NCI-H82 (cell line): ENCODE data around the gene CAMK2D.

Experiments
- DNase-seq: peaks from one replicate; lab custom pipeline; 2025; lab: John Stamatoyannopoulos, UW

CAMK2D gene

DNA sequence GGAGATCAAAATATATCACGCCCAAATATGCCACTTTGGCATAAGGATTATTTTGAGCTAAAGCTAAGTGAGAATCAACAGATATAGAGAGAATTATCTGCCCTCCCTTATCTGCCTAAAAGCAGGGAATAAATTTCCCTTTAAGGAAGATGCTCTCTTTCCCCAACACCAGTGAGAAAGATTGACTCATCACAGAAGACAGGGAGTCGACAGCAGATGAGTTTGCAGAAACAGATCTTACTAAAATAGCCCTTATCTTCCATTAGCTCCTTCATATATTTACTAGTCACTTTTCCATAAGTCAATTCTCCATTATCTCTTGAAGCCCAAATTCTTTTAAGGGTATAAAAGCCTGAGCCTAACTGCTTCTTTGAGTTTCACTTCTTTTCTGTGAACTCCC is 156.6 kb downstream of the CAMK2D start:
- no peak for DNase-seq

DNA sequence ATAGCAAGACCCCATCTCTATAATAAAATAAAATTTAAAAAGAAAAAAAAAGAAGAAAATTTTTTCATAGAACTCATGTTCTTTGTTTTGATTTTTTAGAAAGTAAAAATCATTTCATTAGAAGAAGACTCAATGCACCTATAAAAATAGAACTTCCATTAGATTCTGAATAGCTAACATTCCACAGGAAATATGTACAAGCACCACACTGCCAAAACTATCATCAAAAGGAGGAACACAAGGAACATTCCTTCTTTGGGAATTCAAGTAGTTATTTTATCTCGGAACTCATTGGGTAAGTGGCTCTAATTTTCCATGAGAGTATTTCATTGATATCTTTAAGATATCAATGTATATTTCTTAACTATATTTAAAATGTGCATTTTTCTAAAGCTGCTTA is 157.6 kb downstream of the CAMK2D start:
- DNase-seq: no peak

DNA sequence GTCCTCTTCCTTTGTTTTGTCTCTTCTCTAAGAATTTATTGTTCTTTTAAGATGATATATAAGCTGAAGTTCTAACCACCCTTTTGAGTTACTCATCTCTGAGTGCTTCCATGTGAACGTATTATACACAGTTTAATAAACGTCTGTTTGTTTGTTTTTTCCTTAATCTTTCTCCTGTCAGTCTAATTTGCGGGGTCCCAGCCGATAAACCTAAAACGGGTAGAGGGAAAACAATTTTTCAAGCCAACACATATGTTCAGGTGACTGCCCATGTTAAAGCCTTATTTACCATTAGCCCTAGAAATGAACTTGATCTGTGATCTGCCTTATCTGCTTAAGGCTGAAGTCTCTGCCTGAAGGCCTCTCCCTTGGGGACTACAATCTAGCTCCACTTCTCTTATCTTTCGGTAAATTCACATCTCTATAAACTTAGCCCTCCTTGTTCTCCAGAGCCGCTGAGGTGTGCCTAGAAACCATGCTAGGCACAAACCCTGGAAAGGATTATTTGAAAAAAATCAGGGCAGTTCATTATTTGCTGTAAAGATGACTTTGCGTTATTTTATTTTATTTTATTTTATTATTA is 158.8 kb downstream of the CAMK2D start:
- DNase-seq: peak; percentile 45

DNA sequence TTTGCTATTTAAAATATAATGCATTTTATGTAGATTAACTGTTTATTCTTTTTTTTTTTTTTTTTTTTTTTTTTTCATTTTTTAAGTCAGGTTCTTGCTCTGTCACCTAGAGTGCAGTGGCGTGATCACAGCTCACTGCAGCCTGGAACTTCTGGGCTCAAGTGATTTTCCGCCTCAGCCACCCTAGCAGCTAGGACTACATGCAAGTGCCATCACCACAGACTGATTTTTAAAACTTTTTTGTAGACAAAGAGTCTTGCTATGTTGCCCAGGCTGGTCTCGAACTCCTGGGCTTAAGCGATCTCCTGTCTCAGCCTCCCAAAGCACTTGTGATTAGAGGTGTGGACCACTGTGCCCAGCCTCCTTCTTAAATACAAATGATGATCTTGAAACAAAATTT is 159.9 kb downstream of the CAMK2D start:
- DNase-seq: no peak

DNA sequence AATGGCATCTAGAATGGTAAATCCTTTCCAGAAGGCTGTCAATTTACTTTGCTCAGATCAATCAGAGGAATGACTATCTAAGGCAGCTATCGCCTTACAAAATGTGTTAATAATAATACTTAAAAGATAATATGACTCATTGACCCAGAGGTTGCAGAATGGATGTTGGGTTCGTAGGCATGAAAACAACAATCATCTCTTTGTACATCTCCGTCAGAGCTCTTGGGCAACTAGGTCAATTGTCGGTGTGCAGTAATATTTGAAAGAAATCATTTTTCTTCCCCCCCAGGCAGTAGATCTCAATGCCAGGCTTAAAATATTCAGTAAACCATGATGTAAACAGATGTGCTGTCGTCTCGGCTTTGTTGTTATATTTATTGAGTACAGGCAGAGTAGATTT is 165.1 kb downstream of the CAMK2D start:
- no peak for DNase-seq

DNA sequence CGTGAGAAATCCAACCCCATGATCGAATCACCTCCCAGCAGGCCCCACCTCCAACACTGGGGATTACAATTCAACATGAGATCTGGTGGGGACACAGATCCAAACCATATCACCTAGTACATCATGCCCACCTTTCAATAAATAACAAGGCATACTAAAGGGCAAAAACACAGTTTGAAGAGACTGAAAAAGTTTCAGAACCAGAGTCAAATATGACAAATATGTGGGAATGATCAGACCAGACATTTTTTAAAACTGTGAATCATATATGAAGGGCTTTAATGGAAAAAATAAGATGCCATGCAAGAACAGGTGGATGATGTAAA is 167.3 kb downstream of the CAMK2D start:
- DNase-seq: no peak

DNA sequence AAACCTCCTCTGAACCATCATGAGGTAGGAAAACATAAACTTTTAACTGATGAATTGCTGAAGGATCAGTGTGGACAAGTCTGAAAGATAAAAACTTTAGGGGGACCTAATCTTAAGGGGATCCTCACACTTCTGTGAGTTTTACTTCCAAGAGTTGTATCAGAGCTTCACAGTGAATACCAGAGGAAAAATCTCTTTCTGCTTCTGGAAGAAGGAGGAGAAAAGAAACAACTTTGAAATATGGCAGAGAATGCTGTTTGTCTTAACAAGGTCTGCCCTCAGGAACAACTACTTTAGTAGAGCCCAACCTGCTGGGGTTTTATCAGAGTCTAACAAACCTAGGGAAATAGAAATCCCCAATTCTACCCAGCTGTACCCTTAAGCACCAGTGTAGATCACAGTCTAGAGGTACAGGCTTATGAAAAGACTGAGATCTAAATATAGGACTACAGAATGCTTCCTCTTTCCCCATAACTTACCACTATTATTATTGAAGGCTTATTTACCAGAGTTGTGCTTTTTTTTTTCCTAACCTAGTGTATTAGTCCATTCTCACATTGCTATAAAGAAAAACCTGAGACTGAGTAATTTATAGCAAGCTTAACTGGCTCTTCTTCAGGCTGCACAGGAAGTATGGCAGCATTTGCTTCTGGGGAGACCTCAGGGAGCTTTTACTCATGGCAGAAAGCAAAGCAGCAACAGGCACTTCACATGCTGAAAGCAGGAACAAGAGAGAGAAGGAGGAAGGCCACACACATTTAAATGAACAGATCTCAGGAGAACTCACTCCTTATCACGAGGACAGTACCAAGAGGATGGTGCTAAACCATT is 167.9 kb downstream of the CAMK2D start:
- no peak for DNase-seq

DNA sequence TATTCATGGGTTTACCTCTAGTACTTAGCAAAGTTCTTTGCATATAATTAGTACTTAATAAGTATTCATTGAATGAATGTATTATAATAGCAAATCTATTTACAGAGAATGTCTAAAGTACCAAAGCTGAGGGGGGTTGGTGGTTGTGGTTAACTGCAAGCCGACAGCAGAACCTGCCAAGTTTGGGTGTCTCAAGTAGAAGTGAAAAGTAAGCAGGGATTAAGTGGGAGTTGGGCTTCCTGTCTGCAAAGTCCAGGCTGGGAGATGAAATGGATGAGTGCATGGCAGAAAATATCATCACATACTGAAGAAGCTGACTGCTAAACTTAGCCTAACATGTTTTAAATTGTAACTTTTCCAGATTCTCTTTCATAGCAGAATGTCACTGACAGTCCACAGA is 169.6 kb downstream of the CAMK2D start:
- DNase-seq: no peak

DNA sequence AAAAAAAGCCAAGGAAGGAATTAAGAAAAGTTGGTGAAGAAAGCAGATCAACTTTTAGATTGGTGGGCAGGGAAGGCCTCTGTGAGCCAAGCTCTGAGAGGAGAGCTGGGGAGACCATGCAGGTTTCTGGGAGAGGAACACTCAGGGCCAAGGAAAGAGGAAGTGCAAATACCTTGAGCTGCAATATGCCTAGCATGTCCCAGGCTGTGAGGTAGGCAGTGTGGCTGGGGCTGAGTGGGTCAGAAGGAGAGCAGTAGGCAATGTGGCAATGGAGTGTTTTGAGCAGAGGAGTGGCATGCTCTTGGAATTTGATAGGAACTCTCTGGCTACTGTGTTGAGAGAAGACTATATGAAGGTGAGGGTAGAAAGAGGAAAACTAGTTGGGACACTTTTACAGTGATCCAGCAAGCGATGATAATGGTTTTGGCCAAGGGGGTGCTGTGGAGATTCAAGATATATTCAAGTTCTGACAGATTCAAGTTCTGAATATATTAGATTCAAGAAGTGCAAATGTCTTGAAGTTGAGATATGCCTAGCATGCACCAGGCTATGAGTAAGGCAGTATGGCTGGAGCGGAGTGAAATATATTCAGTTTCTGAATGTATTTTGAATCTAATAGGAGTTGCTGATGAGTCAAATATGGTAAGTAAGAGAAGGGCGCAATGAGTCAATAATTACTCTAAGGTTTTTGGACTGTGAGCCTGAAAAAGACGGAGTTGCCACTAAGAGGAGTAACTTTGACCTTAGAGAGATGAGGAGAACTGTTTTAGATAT is 172.5 kb downstream of the CAMK2D start:
- no peak for DNase-seq

DNA sequence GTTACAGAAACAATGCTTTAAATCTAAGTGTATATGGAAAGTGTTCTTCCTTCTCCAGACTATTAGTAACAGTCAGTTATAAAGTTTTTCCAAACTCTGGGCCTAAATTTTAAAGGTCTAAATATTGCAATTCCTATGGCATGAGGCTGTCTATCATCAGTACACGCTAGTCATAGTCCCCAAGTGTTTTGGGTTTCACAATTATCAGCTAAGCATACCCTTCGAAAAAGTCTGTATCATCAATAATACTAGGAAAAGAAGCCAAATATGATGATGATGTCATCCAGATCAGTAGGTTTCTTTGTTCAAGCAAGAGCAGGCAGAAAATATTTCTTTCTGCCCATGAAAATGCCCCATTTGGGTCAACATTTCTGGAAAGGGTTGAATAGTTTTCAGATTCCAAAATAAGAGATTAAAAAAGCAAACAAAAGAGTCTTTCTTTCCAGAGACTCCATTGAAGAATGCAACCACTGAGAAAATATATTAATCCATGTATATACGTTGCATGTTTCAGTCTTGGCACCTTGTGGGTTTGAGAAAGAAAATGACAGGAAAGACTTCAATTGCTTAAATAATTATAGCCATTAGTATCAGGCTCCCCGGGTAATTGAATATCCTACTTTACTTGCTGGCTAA is 173.8 kb downstream of the CAMK2D start:
- no peak for DNase-seq

DNA sequence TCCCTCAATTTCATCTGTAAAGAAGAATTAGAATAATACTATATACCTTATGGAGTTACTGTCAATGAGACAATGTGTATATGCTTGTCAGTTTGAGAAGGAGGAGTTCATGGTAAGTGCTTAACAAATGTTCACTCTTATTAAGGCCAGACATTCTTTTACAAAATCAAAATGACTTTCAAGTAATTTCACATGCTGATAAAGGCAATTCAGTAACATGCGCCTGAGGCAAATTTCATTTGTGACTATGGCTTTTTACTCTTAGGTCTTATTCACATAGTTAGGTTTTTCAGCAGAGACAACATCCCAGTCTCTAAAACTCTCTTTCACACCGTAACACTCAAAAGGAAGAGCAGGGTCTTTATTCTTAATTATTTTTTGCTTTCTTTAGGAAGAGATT is 174.4 kb downstream of the CAMK2D start:
- DNase-seq: no peak

DNA sequence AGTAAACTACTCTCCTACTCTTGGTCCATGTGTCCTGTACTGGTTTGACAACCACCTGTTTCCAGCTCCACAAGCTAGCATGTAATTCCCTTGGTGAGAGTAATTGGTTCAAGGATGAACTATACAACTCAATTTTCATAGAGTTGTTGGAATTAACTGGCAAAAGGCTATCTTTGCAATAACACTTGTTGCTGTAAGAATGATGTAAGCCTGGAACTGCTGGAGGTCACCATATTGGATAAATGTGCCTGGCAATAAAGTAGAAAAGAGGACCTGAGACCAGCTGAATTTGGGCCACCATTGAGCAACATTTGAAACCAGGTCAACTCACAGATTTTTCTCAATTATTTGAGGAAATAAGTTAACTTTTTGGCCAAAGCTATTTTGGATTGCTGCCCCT is 175.5 kb downstream of the CAMK2D start:
- DNase-seq: no peak

DNA sequence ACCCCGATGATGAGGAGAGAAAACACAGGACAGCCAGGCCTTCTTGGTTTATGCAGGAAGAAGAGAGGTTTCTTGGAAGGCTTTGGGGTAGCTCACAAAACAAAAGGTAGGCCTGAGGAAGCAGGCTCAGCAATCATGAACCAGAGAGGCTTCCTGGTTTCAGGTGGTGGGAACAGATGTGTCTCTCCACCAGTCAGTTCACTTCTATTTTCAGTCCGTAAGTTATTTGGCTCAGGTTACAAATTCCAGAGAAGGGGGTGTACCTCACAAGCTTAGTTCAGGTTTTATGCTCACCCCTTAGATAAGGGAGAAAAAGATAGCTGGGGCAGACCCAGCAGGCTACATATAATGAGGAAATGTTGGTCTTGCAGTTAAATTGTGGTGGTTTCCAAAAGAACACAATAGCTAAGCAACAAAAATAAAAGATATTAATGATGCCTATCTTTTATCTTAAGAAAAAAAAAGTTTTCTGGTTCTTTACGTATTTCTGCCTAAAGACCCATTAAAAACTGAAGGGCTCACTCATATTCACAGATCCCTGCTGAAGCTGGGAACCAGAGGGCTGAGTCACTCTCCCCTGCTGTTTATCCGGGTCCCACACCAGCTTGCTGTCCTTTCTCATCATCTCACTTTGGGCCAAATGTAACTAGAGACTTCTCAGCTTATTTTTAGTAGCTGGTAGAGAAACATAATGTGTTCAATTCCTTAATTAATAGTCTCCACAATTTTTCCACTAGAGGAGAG is 177.0 kb downstream of the CAMK2D start:
- DNase-seq: no peak

DNA sequence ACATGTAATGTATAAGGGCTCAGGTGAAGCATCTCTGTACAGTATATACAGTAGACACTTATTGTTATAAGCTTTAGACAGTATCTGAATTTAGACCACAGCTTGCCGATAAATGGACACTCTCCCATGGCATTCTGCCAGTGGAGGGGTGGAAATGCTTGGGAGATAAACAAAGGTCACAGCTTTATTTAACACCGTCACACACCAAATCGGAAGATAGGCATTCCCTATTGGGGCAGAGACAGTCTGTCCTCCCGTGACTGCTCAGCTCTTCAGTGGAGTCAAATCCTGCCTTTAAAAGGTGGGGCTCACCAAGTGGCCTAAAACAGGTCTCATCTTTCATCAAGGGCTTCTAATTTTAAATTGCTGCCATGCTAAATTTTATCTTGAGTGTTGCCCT is 178.8 kb downstream of the CAMK2D start:
- DNase-seq: no peak

DNA sequence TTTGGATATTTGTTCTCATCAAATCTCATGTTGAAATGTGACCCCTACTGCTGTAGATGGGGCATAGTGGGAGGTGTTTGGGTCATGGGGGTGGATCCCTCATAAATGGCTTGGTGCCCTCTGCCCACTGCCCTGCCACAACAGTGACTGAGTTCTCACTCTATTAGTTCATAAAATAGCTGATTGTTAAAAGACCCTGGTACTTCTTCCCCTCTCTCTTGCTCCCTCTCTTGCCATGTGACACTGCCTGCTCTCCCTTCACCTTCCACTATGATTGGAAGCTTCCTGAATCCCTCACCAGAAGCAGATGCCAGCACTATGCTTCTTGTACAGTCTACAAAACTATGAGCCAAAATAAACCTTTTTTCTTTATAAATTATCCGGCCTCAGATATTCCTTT is 182.2 kb downstream of the CAMK2D start:
- DNase-seq: no peak

DNA sequence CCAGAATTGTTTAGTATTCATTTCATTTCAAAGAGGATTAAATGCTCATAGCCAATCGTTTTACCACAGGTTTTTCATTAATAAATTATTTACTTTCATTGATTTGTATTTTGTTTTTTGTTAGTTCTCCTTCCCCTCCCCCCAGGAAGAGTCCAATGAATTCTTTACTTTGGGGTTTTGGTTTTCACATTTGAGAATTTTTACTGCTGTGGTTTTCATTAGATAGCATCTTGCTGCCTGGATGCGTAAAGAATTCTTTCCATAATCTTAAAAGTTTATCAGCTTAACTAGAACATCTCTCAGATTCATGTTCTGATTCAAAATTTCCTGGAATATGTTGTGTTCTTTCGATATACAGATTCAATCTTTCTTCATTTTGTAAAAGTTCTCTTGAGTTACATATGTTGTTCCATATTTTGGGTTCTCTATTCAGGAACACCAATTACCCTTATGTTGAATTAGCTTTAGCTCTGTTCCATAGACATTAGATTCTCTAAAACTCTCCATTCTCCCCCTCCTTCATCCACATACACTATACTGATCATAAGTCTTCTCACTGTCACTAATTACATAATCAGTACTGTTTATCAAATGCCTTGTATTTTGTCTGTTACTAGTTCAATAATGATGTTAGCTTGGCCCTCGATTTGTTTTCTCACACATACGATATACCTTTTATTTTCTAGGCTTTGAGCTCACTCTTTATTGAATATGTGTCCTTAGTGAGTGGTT is 184.4 kb downstream of the CAMK2D start:
- no peak for DNase-seq

DNA sequence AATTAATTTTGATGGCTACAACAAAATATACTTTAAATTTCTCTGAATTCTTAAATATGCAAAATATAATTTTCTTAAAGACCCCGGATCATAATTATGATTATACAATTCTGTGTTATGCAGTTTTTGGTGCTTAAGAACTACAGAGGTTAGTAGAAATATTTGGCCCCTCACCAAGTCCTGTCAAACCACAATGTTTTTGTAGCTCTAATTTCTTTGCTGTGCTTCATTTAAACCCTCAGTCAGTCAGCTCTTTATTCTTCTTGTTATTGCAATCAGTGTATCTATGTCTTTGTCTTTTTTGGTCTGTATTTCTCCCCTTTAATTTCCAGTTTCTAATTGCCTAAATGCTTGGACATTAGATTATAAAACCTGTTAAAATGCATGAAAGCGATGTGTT is 186.1 kb downstream of the CAMK2D start:
- DNase-seq: no peak

DNA sequence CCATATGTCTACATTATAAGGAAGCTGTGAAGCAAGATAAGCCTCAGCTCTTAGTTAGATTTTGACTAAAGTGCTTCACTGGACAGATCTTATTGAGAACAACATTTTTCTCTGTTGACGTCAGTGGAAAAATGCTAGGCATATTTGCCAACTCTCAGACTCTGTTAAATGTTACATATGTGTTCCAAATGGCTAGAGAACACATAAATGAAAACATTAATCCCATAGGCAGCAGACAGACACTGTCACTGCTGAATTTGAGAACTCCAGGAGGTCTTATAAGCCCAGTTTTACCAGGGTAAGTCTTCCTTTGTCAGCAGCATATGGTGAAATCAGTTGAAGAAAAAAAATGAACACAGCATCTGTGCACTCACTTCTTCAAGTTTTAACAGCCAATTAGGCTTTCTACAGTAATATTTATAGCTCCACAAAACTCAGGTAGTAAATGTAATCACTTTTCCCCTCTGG is 186.9 kb downstream of the CAMK2D start:
- DNase-seq: peak; percentile 80

DNA sequence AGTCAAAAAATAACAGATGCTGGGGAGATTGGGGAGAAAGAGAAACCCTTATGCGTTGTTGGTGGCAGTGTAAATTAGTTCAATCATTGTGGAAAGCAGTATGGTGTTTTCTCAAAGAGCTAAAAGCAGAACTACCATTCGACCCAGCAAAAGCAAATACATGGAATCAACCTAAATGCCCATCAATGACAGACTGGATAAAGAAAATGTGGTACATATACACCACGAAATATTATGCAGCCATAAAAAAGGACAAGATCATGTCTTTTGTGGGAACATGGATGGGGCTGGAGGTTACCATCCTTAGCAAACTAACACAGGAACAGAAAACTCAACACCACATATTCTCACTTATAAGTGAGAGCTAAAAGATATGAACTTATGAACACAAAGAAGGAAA is 188.9 kb downstream of the CAMK2D start:
- DNase-seq: no peak

DNA sequence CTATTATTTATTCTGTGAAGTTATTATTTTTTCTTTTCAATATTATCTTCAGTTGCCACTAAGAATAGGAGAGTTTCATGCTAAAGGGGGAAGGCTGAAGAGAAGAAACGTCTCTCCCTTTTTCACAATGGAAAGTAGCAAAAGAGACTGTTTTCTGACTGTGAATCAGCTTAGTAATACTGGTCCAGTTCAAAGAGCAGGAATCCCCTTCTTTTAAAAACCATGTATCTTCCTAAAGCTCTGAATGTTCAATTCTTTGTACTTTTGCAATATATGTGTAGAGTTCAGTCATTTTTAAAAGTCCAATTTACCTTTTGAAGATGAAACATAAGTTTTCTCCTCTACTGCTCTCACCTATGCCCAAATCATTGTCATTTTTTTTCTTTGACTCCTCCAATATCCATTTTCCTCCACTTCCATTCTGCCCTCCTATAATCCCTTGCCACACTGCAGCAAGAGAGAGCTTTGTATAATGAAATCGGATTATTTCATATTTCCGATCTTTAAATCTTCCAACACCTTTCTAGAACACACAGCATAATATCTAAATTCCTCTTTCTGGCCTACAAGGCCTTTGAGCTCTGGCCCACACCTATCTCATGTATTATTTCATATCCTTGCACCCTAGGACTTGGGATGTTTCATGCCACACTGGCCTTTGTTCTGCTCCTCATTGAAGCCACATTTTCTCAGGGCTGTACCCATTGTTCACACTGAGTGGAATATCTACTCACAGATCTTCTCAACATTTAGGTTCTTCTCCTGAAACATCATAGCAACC is 195.3 kb downstream of the CAMK2D start:
- no peak for DNase-seq

DNA sequence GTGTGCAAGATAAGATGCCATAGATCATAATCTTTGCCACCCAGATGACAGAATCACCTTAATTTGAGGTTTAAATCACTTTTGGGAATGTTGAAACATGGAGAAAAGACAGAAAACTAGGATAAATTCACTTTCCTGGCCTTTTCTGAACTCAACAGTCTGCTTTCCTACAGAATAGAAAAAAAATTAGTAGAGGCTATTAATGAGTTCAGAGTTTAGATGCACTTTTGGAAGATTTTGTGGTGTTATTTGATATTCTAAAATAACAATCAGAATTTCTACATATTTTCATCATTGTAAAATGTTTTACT is 195.9 kb downstream of the CAMK2D start:
- no peak for DNase-seq
